Measurements from ENCODE around the gene P2RX4.

DNA sequence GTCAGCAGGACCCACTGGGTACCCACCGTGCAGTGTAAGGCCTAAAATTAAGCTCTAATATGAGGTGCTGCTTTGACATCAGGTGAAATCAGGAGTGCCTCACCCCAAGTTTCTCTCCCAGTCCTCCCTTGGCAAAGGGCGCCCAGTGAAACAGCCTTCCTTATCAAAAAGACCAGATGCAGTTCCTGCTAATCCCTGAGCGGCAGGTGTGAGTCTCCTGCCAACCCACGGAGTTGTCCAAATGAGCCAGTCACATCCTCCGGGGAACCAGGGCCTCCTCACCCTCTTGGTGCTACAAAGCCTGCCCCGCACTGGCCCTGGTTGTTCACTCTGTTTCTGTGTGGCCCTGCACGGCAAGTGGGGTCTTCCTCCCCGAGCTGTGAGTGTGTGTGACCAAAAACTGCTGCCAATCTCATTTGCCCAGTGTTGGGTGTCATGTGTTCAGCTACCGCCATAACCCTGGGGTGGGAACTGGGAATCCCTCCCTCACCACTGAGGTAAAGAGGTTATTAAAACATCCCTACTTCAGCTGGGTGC is 20.2 kb upstream of the P2RX4 start:
- TF ChIP-seq CTCF (conservative IDR thresholded peaks at IDR 0.05 in 1 of 2, IDR thresholded peaks at IDR 0.05 in 1 of 2; ENCODE audit: extremely low read depth in 1 of 2, insufficient read depth in 1 of 2, low read depth in 1 of 2, low read length in 2 of 2) (no peak), EZH2 (IDR thresholded peaks at IDR 0.05; ENCODE audit: borderline replicate concordance, low read length) (no peak)
